ENCODE results near the gene CHD5.
A peak's percentile ranks its signal among the peaks of the same experiment; 100 is the strongest.

The CHD5 gene

DNA sequence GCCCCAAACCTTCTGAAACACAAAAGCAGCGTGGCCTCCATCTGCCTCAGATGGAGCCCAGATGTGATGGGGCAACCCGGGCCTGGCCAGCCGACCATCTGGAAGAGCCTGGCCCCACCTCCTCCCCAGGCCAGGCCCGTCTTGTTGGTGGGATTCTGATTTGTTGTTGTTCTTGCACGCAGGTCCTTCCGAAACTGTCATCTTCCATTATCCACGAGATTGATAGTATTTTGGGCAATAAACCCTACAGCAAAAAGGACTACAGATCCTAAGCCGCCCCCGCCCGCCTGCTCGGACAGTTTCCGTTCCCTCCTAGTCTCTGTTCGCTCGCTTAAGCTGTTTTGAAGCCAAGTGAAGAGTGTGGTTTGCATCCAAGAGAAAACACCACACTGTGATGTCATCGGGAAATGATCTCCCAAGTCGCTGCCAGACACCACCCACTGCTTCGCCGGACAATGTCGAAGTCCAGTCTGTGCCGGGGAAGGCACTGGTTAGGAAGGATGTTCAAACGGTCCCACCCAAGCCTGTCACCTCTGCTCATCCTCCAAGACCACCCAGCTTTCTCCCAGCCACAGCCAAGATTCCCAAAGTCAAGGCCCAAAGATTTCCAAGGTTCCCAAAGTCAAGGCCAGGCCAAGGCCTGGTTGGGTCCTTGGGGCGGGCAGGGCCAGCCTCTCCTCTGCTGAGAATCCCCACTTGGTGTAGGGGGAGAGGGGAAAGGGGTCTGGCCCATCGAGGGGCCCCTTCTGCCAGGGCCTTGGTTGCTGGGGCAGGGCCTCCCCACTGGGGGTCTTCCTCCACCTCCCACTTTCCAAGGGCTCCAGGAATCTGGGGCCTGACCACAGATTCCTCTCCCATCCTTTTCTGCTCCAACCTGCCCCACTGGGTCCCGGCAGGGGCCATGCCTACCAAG lies 81.6 kb downstream of the CHD5 start:
- peak overlapping the region; percentile 15 for H3K27ac ChIP-seq
- no peak overlapping the region for H3K4me3 ChIP-seq (ENCODE audit: low read depth in 1 of 2, low read length in 1 of 2)
- peaks cover 66% of the 10 kb centered on the region for H3K36me3 ChIP-seq
- TF ChIP-seq, protein P1, sequence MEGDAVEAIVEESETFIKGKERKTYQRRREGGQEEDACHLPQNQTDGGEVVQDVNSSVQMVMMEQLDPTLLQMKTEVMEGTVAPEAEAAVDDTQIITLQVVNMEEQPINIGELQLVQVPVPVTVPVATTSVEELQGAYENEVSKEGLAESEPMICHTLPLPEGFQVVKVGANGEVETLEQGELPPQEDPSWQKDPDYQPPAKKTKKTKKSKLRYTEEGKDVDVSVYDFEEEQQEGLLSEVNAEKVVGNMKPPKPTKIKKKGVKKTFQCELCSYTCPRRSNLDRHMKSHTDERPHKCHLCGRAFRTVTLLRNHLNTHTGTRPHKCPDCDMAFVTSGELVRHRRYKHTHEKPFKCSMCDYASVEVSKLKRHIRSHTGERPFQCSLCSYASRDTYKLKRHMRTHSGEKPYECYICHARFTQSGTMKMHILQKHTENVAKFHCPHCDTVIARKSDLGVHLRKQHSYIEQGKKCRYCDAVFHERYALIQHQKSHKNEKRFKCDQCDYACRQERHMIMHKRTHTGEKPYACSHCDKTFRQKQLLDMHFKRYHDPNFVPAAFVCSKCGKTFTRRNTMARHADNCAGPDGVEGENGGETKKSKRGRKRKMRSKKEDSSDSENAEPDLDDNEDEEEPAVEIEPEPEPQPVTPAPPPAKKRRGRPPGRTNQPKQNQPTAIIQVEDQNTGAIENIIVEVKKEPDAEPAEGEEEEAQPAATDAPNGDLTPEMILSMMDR (IDR thresholded peaks at IDR 0.05): no peak
- H3K9me3 ChIP-seq: no peaks in the 10 kb centered on the region
- no peaks in the 10 kb centered on the region for H3K4me1 ChIP-seq (ENCODE audit: control insufficient read depth in 1 of 2, insufficient read depth in 1 of 2, low read depth in 1 of 2, low read length in 1 of 2)
- H3K27me3 ChIP-seq: peaks cover 13% of the 10 kb centered on the region

DNA sequence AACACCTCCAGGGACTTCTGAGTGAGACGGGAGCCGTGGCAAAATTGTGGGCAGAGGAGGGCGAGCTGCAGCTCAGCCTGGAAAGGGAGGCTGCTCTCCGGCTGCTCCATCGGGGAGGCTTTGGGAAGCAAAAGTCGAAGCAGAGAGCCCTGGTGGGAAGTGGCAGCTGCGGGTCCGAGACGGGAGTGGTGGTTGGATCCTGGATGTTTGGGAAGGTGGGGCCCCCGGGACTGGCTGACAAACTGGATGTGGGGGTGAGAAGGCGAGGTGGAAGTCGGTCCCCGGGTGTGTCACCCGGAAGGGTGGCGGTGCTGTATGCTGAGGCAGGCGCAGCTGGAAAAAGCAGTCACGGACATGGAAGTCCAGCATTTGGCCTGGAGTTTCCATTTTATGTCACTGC lies 82.3 kb downstream of the CHD5 start:
- H3K4me3 ChIP-seq (ENCODE audit: low read depth in 1 of 2, low read length in 1 of 2): no peak overlapping the region
- no peaks in the 10 kb centered on the region for H3K9me3 ChIP-seq
- TF ChIP-seq, protein P1 (IDR thresholded peaks at IDR 0.05): no peak
- no peaks in the 10 kb centered on the region for H3K4me1 ChIP-seq (ENCODE audit: control insufficient read depth in 1 of 2, insufficient read depth in 1 of 2, low read depth in 1 of 2, low read length in 1 of 2)
- peaks cover 13% of the 10 kb centered on the region for H3K27me3 ChIP-seq
- peak overlapping the region; percentile 15 for H3K27ac ChIP-seq
- peaks cover 73% of the 10 kb centered on the region for H3K36me3 ChIP-seq

DNA sequence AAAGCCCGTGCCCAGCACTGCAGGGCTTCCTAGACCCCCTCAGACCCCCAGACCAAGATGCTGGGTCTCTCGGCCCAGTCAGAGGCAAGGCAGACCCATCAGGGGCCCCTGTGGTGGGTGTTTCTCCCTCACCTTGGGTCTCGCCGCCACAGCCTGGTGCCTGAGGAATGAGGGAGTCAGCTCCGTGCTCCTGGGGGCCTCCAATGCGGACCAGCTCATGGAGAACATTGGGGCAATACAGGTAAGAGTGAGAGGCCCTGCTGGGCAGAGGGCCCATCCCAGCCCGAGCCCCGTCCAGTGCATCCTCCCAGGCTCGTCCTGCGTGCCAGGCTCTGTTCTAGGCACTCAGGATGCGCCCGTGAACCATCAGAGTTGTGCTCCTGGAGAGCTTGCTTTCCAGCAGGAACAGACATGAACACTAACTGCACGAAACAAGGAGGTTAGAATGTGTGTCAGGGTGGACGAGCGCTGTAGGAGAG lies 83.0 kb downstream of the CHD5 start:
- TF ChIP-seq, protein P1 (IDR thresholded peaks at IDR 0.05): no peak
- H3K36me3 ChIP-seq: peaks cover 80% of the 10 kb centered on the region
- H3K4me3 ChIP-seq (ENCODE audit: low read depth in 1 of 2, low read length in 1 of 2): no peak overlapping the region
- H3K4me1 ChIP-seq (ENCODE audit: control insufficient read depth in 1 of 2, insufficient read depth in 1 of 2, low read depth in 1 of 2, low read length in 1 of 2): no peaks in the 10 kb centered on the region
- H3K27ac ChIP-seq: no peak overlapping the region
- peaks cover 10% of the 10 kb centered on the region for H3K27me3 ChIP-seq
- H3K9me3 ChIP-seq: no peaks in the 10 kb centered on the region

- peaks cover 87% of the 10 kb centered on the region for H3K36me3 ChIP-seq
- H3K9me3 ChIP-seq: no peaks in the 10 kb centered on the region
Measured at GRCh38 chr1:6096243-6097116, 83.6 kb downstream of the CHD5 start.

More at GRCh38 chr1:6096243-6097116, 83.6 kb downstream of the CHD5 start:
- TF ChIP-seq, protein P1 (IDR thresholded peaks at IDR 0.05): no peak
- Histone ChIP-seq H3K4me3 (ENCODE audit: low read depth in 1 of 2, low read length in 1 of 2) (no peak overlapping the region), H3K27ac (no peak overlapping the region), H3K27me3 (peaks cover 4% of the 10 kb centered on the region), H3K4me1 (ENCODE audit: control insufficient read depth in 1 of 2, insufficient read depth in 1 of 2, low read depth in 1 of 2, low read length in 1 of 2) (no peaks in the 10 kb centered on the region)
